Measurements from ENCODE around the gene RNASE9.

The RNASE9 gene

DNA sequence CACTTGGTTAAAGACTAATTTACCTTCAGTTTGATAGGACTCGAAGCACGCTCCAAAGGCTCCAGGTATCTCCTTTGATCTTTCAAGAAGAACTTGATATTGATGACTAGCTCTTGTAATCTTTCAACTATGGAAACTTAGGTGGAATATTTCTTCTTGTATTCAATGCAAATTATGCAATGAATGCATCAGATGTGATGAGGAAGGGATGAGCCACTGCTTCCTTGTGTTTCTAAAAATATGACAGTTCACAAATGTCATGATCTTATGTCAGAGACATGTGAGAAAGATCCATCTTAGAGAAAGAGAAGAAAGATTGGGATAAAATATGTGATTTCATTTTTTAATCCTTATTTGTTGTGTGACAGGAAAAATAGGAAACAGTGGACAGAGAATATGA, 9.9 kb downstream of the RNASE9 start:
- TF ChIP-seq CEBPB (IDR thresholded peaks at IDR 0.05), result no peak
- no peak for TF ChIP-seq EP300 (IDR thresholded peaks at IDR 0.05; ENCODE audit: borderline replicate concordance)
- TF ChIP-seq EGR1 (IDR thresholded peaks at IDR 0.05), result no peak
- TF ChIP-seq RAD21 (IDR thresholded peaks at IDR 0.05; ENCODE audit: low read depth), result no peak
- TF ChIP-seq, protein P1, sequence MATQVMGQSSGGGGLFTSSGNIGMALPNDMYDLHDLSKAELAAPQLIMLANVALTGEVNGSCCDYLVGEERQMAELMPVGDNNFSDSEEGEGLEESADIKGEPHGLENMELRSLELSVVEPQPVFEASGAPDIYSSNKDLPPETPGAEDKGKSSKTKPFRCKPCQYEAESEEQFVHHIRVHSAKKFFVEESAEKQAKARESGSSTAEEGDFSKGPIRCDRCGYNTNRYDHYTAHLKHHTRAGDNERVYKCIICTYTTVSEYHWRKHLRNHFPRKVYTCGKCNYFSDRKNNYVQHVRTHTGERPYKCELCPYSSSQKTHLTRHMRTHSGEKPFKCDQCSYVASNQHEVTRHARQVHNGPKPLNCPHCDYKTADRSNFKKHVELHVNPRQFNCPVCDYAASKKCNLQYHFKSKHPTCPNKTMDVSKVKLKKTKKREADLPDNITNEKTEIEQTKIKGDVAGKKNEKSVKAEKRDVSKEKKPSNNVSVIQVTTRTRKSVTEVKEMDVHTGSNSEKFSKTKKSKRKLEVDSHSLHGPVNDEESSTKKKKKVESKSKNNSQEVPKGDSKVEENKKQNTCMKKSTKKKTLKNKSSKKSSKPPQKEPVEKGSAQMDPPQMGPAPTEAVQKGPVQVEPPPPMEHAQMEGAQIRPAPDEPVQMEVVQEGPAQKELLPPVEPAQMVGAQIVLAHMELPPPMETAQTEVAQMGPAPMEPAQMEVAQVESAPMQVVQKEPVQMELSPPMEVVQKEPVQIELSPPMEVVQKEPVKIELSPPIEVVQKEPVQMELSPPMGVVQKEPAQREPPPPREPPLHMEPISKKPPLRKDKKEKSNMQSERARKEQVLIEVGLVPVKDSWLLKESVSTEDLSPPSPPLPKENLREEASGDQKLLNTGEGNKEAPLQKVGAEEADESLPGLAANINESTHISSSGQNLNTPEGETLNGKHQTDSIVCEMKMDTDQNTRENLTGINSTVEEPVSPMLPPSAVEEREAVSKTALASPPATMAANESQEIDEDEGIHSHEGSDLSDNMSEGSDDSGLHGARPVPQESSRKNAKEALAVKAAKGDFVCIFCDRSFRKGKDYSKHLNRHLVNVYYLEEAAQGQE (IDR thresholded peaks at IDR 0.05; ENCODE audit: low read depth), result no peak
- TF ChIP-seq FOXM1 (IDR thresholded peaks at IDR 0.05; ENCODE audit: borderline replicate concordance, low read depth), result no peak
- TF ChIP-seq TEAD4 (IDR thresholded peaks at IDR 0.05), result no peak
- no peak for TF ChIP-seq ZBTB7A (IDR thresholded peaks at IDR 0.05; ENCODE audit: low read depth)
- TF ChIP-seq NFIC (IDR thresholded peaks at IDR 0.05), result no peak

DNA sequence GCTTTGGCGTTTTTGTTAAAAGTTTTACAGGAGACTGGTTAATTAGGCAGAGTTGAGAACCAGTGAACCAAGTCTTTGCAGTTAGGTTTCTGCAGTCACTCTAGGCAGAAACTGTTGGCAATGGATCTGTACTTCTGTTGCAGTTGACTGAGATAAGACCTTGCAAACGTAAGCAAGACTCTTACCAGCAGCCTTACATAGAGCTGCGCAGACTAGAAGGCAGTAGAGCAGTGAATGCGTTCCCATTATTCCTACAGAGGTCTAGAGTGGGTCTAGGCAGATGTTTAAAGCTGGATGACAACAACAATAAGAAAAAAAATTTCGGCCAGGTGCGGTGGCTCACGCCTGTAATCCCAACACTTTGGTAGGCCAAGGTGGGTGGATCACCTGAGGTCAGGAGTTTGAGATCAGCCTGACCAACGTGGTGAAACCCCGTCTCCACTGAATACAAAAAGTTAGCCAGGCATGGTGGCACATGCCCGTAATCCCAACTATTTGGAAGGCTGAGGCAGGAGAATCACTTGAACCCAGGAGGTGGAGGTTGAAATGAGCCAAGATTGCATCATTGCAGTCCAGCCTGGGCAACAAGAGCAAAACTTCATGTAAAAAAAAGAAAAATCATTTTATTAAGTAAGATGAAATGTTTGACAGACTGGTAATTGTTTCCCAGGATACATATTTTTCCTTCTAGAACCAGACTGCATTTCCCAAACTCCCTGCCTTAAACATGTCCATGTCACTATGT, 12.3 kb downstream of the RNASE9 start:
- TF ChIP-seq, protein P2, sequence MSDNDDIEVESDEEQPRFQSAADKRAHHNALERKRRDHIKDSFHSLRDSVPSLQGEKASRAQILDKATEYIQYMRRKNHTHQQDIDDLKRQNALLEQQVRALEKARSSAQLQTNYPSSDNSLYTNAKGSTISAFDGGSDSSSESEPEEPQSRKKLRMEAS (IDR thresholded peaks at IDR 0.05), result no peak
- TF ChIP-seq RAD21 (IDR thresholded peaks at IDR 0.05; ENCODE audit: low read depth), result no peak
- TF ChIP-seq NFIC (IDR thresholded peaks at IDR 0.05), result no peak
- TF ChIP-seq, protein P1 (IDR thresholded peaks at IDR 0.05; ENCODE audit: low read depth), result no peak

DNA sequence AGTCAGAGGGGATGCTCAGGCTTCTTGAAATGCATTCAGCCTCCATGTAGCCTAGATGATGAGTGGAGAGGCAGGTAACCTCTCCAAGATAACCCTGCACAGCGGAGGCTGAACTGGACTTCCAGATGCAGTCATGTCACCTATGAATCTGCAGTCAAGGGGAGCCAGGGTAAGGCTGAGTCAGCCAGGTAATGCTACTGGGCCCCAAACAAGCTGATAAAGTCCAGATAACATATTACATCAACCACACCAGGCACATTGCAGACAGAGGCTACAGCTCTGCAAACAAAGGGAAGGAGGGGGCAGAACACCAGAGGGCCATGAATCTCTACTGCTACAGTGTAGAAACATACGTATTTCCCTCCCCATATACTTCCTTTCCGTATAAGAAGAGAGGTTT, 14.0 kb downstream of the RNASE9 start:
- TF ChIP-seq CEBPB (IDR thresholded peaks at IDR 0.05) (no peak), EP300 (IDR thresholded peaks at IDR 0.05; ENCODE audit: borderline replicate concordance) (no peak), EGR1 (IDR thresholded peaks at IDR 0.05) (no peak), ZBTB7A (IDR thresholded peaks at IDR 0.05; ENCODE audit: low read depth) (no peak), YY1 (IDR thresholded peaks at IDR 0.05; ENCODE audit: low read depth) (no peak), TEAD4 (IDR thresholded peaks at IDR 0.05) (no peak), TAF1 (IDR thresholded peaks at IDR 0.05; ENCODE audit: low read depth) (no peak), FOXM1 (IDR thresholded peaks at IDR 0.05; ENCODE audit: borderline replicate concordance, low read depth) (no peak), CREB1 (IDR thresholded peaks at IDR 0.05; ENCODE audit: low read depth) (no peak), NFIC (IDR thresholded peaks at IDR 0.05) (no peak), RAD21 (IDR thresholded peaks at IDR 0.05; ENCODE audit: low read depth) (no peak), TCF12 (IDR thresholded peaks at IDR 0.05; ENCODE audit: low read depth) (no peak)
- TF ChIP-seq, protein P3, sequence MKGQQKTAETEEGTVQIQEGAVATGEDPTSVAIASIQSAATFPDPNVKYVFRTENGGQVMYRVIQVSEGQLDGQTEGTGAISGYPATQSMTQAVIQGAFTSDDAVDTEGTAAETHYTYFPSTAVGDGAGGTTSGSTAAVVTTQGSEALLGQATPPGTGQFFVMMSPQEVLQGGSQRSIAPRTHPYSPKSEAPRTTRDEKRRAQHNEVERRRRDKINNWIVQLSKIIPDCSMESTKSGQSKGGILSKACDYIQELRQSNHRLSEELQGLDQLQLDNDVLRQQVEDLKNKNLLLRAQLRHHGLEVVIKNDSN (IDR thresholded peaks at IDR 0.05), result no peak
- TF ChIP-seq, protein P2 (IDR thresholded peaks at IDR 0.05), result no peak
- TF ChIP-seq, protein P1 (IDR thresholded peaks at IDR 0.05; ENCODE audit: low read depth), result no peak

DNA sequence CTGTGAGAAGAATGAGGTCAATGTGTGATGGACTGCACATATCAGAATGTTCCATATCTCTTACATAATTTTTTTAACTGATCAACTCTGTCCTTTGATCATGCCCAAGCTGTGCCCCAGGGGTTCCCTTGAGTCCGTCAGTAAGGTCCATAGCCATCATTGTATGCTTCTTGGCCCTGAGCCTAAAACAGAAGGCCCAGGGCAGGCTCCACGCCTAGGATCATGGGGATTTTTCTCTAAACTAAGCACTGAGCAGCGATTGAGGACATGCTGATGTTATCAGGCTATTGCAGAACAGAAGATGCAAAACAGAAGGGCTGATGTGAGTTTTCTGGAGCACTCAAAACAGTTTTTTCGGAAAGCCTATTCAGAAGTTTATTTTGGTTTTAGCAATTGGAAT, 20.9 kb downstream of the RNASE9 start:
- no peak for TF ChIP-seq TEAD4 (IDR thresholded peaks at IDR 0.05)

DNA sequence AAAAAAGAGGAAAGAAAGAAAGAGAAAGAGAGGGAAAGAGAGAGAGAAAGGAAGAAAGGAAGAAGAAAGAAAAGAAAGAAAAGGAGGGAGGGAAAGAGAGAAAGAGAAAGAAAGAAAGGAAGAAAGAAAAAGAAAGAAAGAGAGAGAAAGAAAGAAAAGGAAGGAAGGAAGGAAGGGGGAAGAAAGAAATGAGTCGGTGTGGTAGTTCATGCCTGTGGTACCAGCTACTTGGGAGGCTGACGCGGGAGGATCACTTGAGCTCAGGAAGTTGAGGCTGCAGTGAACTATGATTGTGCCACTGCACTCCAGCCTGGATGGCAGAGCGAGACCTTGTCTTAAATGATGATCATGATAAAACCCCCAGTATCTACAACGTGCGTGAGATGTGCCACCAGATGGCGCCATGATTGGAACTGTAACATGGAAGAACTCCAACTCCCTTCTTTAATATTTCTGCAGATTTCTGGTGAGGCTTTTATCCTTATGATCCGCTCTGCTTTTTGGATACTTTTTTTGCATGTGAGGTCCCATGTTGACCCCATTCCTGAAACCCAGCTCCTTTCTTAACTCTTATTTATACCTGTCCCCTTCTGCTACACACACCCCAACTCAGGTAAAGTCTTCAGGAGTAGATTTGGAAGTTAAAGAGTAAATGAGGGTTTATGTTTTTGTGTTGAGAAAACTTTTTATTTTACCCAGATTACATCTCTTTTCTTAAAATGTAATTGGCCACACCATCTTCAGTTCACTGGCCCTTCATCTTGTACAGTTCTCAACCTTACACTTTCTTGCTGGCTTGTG, 29.9 kb downstream of the RNASE9 start:
- TF ChIP-seq CREB1 (IDR thresholded peaks at IDR 0.05; ENCODE audit: low read depth), result no peak
- no peak for TF ChIP-seq NFIC (IDR thresholded peaks at IDR 0.05)
- TF ChIP-seq ZBTB7A (IDR thresholded peaks at IDR 0.05; ENCODE audit: low read depth), result no peak
- TF ChIP-seq TEAD4 (IDR thresholded peaks at IDR 0.05), result no peak
- TF ChIP-seq, protein P3 (IDR thresholded peaks at IDR 0.05), result no peak
- TF ChIP-seq, protein P2 (IDR thresholded peaks at IDR 0.05), result no peak
- TF ChIP-seq FOXM1 (IDR thresholded peaks at IDR 0.05; ENCODE audit: borderline replicate concordance, low read depth), result no peak
- peak; percentile 68 for TF ChIP-seq RAD21 (IDR thresholded peaks at IDR 0.05; ENCODE audit: low read depth)
- TF ChIP-seq, protein P1 (IDR thresholded peaks at IDR 0.05; ENCODE audit: low read depth), result no peak
